Heart left ventricle (tissue), 16 donors: ENCODE results near the gene C1orf232. TPM values are rescaled to one million over a fixed set of nuclear protein-coding genes. Genes with fewer than 3 reads are reported as not detected.

Source experiments
- ATAC-seq, 4 donors: fragments of 200-7000 bp; cut with Tn5 transposase; one replicate each; pipeline ENCODE4 v1.9.1; 2020 to 2022; ENCODE audit warnings: moderate library complexity in 4 of 4, mild to moderate bottlenecking in 3 of 4, moderate number of reproducible peaks in 1 of 4
- DNase-seq, 5 donors: peaks; one replicate each; pipeline ENCODE4 v3.0.0-alpha.2; 2020
- H3K27ac ChIP-seq, 12 donors: fragments of 200-600 bp; sonication (generic) in 4 of 12; one replicate each; pipeline versions ENCODE4 v1.5.0 to v1.8.0; 2016 to 2022; ENCODE audit warnings: mild to moderate bottlenecking in 2 of 12
- H3K27me3 ChIP-seq, 9 donors: fragments of 200-600 bp; sonication (generic) in 2 of 9; one replicate each; pipeline versions ENCODE4 v1.5.1 to v1.8.0; 2016 to 2022; ENCODE audit warnings: mild to moderate bottlenecking in 3 of 9
- H3K36me3 ChIP-seq, 9 donors: fragments of 200-600 bp; sonication (generic) in 2 of 9; one replicate each; pipeline versions ENCODE4 v1.5.0 to v1.8.0; 2018 to 2022; ENCODE audit warnings: mild to moderate bottlenecking in 2 of 9
- H3K4me1 ChIP-seq, 12 donors: fragments of 200-600 bp; sonication (generic) in 4 of 12; one replicate each; pipeline versions ENCODE4 v1.5.0 to v1.8.0; 2016 to 2022; ENCODE audit warnings: mild to moderate bottlenecking in 3 of 12
- H3K4me3 ChIP-seq, 12 donors: fragments of 200-600 bp; sonication (generic) in 4 of 12; one replicate each; pipeline versions ENCODE4 v1.5.0 to v1.8.0; 2017 to 2022; ENCODE audit warnings: mild to moderate bottlenecking in 9 of 12, moderate library complexity in 4 of 12
- H3K9me3 ChIP-seq, 12 donors: fragments of 200-600 bp; sonication (generic) in 4 of 12; one replicate each; pipeline versions ENCODE4 v1.5.0 to v1.8.0; 2016 to 2022; ENCODE audit warnings: mild to moderate bottlenecking in 1 of 12
- CTCF ChIP-seq, 12 donors: fragments of 200-600 bp; sonication (generic) in 4 of 12; IDR thresholded peaks; one replicate each; pipeline versions ENCODE4 v1.5.0 to v1.8.0; 2018 to 2022; ENCODE audit warnings: antibody characterized with exemption in 12 of 12, mild to moderate bottlenecking in 5 of 12
- POLR2A ChIP-seq, 2 donors: fragments of 450-650 bp; IDR thresholded peaks; one replicate each; pipeline ENCODE4 v1.6.1; 2017; ENCODE audit warnings: antibody characterized with exemption in 2 of 2, mild to moderate bottlenecking in 2 of 2, moderate library complexity in 2 of 2
- WGBS, 4 donors: extraction: QIAGEN DNeasy Blood & Tissue Kit in 2 of 4; methylation state at CpG; one replicate each; pipeline versions ENCODE4 v1.1.5 to v1.1.7; 2013 to 2018; 5-methylcytosine and 5-hydroxymethylcytosine counted together
- intact Hi-C, 10 donors: fragments of 100-400 bp; cut with DNase I; formaldehyde crosslinking; loops; one replicate each; pipeline versions ENCODE4 v1.11.1 to v1.14.2; 2022
- long read RNA-seq, 3 donors: library from polyadenylated mRNA; unstranded; transcript quantifications; one replicate each; pipeline ENCODE4 v2.0.0, GENCODE V29; 2020 to 2021
- polyA plus RNA-seq, 2 donors: library from polyadenylated mRNA; stranded (reverse); fragments of 200-250 nt; gene quantifications; one replicate each; pipeline ENCODE4 v1.2.3, GENCODE V29; 2013
- total RNA-seq, 9 donors: library from RNA; depleted of rRNA in 2 of 9; stranded (reverse); fragments of >200 nt in 2 of 9; fragmentation: NEBNext Ultra II Directional in 3 of 9; extraction: Animal tissue kit (Norgen Biotek cat#: 25700) in 3 of 9; gene quantifications; one replicate each; pipeline versions ENCODE4 v1.1.0 to v1.2.4, GENCODE V29; 2016 to 2023
- donor health status: ischemic (EF 13 %, LVEDD 7.1; RV severe dilation, severe dysfunction).
- donor health status: healthy with polysubstance abuse.
- donor health status: DM: no; HTN: yes; CAD: no.
- donor health status: DM: no; HTN: no; CAD: no.
- donor health status: ischemic (EF 25% LVEDD 6.9; RV normal size, moderate dysfunction).
- donor health status: ischemic (EF 25% LVEDD 5.7; RV mildly dilated, moderate dysfunction).
- donor health status: healthy.
- donor health status: DM: yes; HTN: yes; CAD: no.
- donor health status: ischemic (EF 35%, LVEDD 5.7; RV mildly dilated, moderate dysfunction).
- donor health status: nonischemic (EF 11% LVEDD 7.7; RV severe dilation, severe dysfunction).
- donor health status: DM: yes; HTN: yes; CAD: no.
- donor health status: PGD.
- donor health status: ischemic (EF 29% LVEDD 5.4; RV normal size, mild dysfunction).
- donor health status: nonischemic (EF 23%, LVEDD 6.1; RV moderate dilation, normal function).

C1orf232 gene
- total RNA-seq (not detected), polyA plus RNA-seq (not detected)
- long read RNA-seq, donor 1, result 0 reads
- long read RNA-seq, donor 2, result 0 reads
- long read RNA-seq, donor 3, result 0 reads

- Histone ChIP-seq H3K27me3 (peaks cover 0 to 5% (median 0%) of the 10 kb centered on the region in 9 donors), H3K27ac (peak within 1 kb of the TSS in 11 of 12 donors; percentile 69 to 89 (median 82)), H3K9me3 (no peaks in the 10 kb centered on the region), H3K4me1 (peaks cover 5 to 37% (median 21%) of the 10 kb centered on the region in 12 donors), H3K4me3 (peak within 1 kb of the TSS; percentile 66 to 94 (median 86)), H3K36me3 (peaks cover 0 to 2% (median 0%) of the 10 kb centered on the region in 9 donors)
- ATAC-seq, result no peak
- intact Hi-C loops, result loop anchor here in 8 of 10 donors (2.0 to 10.0 kb wide), 10 partner anchors 59 to 271 kb away; partner anchors contain the start of genes CEP85 (in 4 of the 8) and STMN1 (in 1 of the 8)
- 54 to 60% (median 56%) methylated on average over 4 to 5 of the region's 5 CpGs for WGBS, 4 donors
- TF ChIP-seq POLR2A (IDR thresholded peaks at IDR 0.05) (no peak), CTCF (IDR thresholded peaks at IDR 0.05) (no peak)
- no peak for DNase-seq
Observed at GRCh38 chr1:26168410-26169197, at the start of gene C1orf232. C1orf232 (minus strand) TSS chr1:26168963; CDS start chr1:26168499, 464 bp downstream.

- TF ChIP-seq CTCF (IDR thresholded peaks at IDR 0.05), result no peak
- TF ChIP-seq POLR2A (IDR thresholded peaks at IDR 0.05), result no peak
- Histone ChIP-seq H3K27ac (no peak overlapping the region), H3K9me3 (no peaks in the 10 kb centered on the region), H3K27me3 (no peaks in the 10 kb centered on the region), H3K4me3 (no peak overlapping the region), H3K4me1 (peaks cover 0 to 4% (median 0%) of the 10 kb centered on the region in 12 donors), H3K36me3 (no peaks in the 10 kb centered on the region)
- WGBS, 4 donors, result 46 to 86% (median 56%) methylated on average over 3 of the region's 3 CpGs
- ATAC-seq (no peak), DNase-seq (no peak)
- intact Hi-C loops, result no loop called here
Observed at GRCh38 chr1:26215246-26215645, 46.5 kb upstream of the C1orf232 start.

GRCh38 chr1:26213335-26213905, 44.7 kb upstream of the C1orf232 start:
- H3K9me3 ChIP-seq, result no peaks in the 10 kb centered on the region
- no peak overlapping the region for H3K4me3 ChIP-seq
- H3K27me3 ChIP-seq, result peaks cover 0 to 3% (median 0%) of the 10 kb centered on the region in 9 donors
- 85 to 91% (median 89%) methylated on average over 6 of the region's 6 CpGs for WGBS, 4 donors
- intact Hi-C loops, result no loop called here
- H3K27ac ChIP-seq, result no peak overlapping the region
- ATAC-seq (no peak), DNase-seq (no peak)
- TF ChIP-seq POLR2A (IDR thresholded peaks at IDR 0.05), result no peak
- no peak for TF ChIP-seq CTCF (IDR thresholded peaks at IDR 0.05)
- H3K4me1 ChIP-seq, result peaks cover 0 to 5% (median 0%) of the 10 kb centered on the region in 12 donors
- H3K36me3 ChIP-seq, result no peaks in the 10 kb centered on the region

GRCh38 chr1:26212726-26213125, 44.0 kb upstream of the C1orf232 start:
- no peak overlapping the region for H3K27ac ChIP-seq
- 85 to 93% (median 90%) methylated on average over 5 of the region's 5 CpGs for WGBS, 4 donors
- H3K36me3 ChIP-seq, result no peaks in the 10 kb centered on the region

More at GRCh38 chr1:26212726-26213125, 44.0 kb upstream of the C1orf232 start:
- H3K4me1 ChIP-seq, result peaks cover 0 to 5% (median 0%) of the 10 kb centered on the region in 12 donors
- H3K9me3 ChIP-seq, result no peaks in the 10 kb centered on the region
- no peak for DNase-seq
- intact Hi-C loops, result no loop called here
- no peak overlapping the region for H3K4me3 ChIP-seq
- H3K27me3 ChIP-seq, result peaks cover 0 to 3% (median 0%) of the 10 kb centered on the region in 9 donors
- ATAC-seq, result no peak
- TF ChIP-seq CTCF (IDR thresholded peaks at IDR 0.05) (no peak), POLR2A (IDR thresholded peaks at IDR 0.05) (no peak)
